ENCODE measurements around the gene VWA1.
A peak's percentile ranks its signal among the peaks of the same experiment; 100 is the strongest.
"Not testable (repeated sequence)": the region's sequence is repeated elsewhere in the genome, so short reads cannot be mapped to it uniquely, and the experiment has no call there.

The VWA1 gene

GRCh38 chr1:1435106-1435903, at the start of gene VWA1:
Gene VWA1, plus strand, starts transcription at chr1:1435690. Its CDS starts 59 bp downstream, at chr1:1435749.
- DNase-seq (ENCODE audit: low spot score): peak; percentile 81

- no peak for DNase-seq (ENCODE audit: low spot score)
These were observed 49.6 kb upstream of the VWA1 start for GRCh38 chr1:1385931-1386330.

GRCh38 chr1:1387098-1388077, 48.1 kb upstream of the VWA1 start:
- no peak for DNase-seq (ENCODE audit: low spot score)

- DNase-seq (ENCODE audit: low spot score): no peak
These were observed 47.4 kb upstream of the VWA1 start for GRCh38 chr1:1388078-1388472.

- no peak for DNase-seq (ENCODE audit: low spot score)
These were observed 44.8 kb upstream of the VWA1 start for GRCh38 chr1:1390675-1391074.

GRCh38 chr1:1391225-1391624, 44.3 kb upstream of the VWA1 start:
- no peak for DNase-seq (ENCODE audit: low spot score)

- DNase-seq (ENCODE audit: low spot score): no peak
These were observed 42.5 kb upstream of the VWA1 start for GRCh38 chr1:1393014-1393413.

GRCh38 chr1:1393428-1393827, 42.1 kb upstream of the VWA1 start:
- no peak for DNase-seq (ENCODE audit: low spot score)

- DNase-seq (ENCODE audit: low spot score): no peak
These were observed 41.4 kb upstream of the VWA1 start for GRCh38 chr1:1394116-1394515.

- no peak for DNase-seq (ENCODE audit: low spot score)
These were observed 40.3 kb upstream of the VWA1 start for GRCh38 chr1:1395166-1395565.

- no peak for DNase-seq (ENCODE audit: low spot score)
These were observed 37.5 kb upstream of the VWA1 start for GRCh38 chr1:1397839-1398523.

- DNase-seq (ENCODE audit: low spot score): no peak
These were observed 36.8 kb upstream of the VWA1 start for GRCh38 chr1:1398677-1399186.

- DNase-seq (ENCODE audit: low spot score): peak; percentile 95
These were observed 36.2 kb upstream of the VWA1 start, which contains the start of gene CCNL2 for GRCh38 chr1:1399187-1399871. Gene CCNL2, minus strand, starts transcription at chr1:1399335. Its CDS starts 29 bp downstream, at chr1:1399306.

GRCh38 chr1:1399872-1400575, 35.5 kb upstream of the VWA1 start:
- no peak for DNase-seq (ENCODE audit: low spot score)

GRCh38 chr1:1400576-1401456, 34.7 kb upstream of the VWA1 start:
- DNase-seq (ENCODE audit: low spot score): no peak

GRCh38 chr1:1401457-1402010, 34.0 kb upstream of the VWA1 start:
- no peak for DNase-seq (ENCODE audit: low spot score)

GRCh38 chr1:1402072-1402900, 33.2 kb upstream of the VWA1 start:
- DNase-seq (ENCODE audit: low spot score): no peak

GRCh38 chr1:1402901-1403392, 32.5 kb upstream of the VWA1 start:
- not testable (repeated sequence) for DNase-seq (ENCODE audit: low spot score)

All from globus pallidus (tissue), 1 donor.